T-helper 1 cell (primary cell): ENCODE measurements around the gene NAT8.
A peak's percentile ranks its signal among the peaks of the same experiment; 100 is the strongest.
"Not testable (repeated sequence)": the region's sequence is repeated elsewhere in the genome, so short reads cannot be mapped to it uniquely, and the experiment has no call there.

Experiments
- DNase-seq, 5 donors: peaks; one replicate each; pipeline ENCODE4 v3.0.0-alpha.2; 2012 to 2020

The NAT8 gene

DNA sequence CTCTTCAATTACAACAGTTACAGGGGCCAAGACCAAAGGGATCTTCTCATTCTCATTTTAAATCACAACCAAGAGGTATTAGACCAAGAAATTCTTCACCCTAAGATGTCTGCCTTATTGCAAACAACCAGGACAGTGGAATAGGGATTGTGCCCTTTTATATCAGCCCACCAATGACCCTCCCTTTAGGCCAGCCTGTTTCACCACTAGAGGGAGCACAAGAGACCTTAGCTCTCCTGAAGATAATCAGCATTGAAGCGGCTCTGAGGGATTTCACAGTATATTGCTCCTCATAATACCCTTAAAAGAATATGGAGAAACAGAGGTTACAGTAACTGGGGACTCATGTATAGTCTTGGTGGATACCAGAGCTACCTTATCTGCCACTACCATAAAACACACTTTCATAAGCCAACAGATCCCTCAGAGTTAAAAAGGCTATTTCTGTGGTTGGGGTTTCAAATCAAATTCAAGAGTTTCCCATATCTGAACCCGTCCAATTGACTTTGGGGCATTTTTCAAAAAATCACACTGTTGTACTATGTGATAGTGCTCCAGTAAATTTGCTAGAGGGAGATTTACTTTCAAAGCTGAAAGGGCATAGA, 11.5 kb downstream of the NAT8 start:
- DNase-seq = not testable (repeated sequence)

GRCh38 chr2:73628493-73628892, 13.7 kb downstream of the NAT8 start:
- DNase-seq = not testable (repeated sequence)

GRCh38 chr2:73626237-73626636, 16.0 kb downstream of the NAT8 start:
- not testable (repeated sequence) for DNase-seq

DNA sequence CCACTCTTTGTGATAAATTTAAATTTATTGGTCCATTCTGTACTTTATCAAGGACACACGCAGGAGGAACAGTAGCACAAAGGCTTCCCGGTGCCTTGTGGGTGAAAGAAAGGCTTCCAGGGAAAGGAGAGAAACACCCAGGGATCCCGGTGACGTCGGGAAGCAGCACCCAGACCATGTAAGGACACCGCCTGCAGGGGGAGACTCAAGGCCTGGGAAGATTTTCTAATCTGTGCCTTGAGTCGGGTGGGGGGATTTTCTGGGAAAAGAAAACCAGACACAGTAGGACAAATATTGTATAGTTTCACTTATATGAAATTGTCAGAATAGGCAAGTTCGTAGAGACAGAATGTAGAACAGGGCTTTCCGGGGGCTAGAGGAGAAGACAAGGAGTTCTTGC, 17.6 kb downstream of the NAT8 start:
- not testable (repeated sequence) for DNase-seq

GRCh38 chr2:73624036-73624435, 18.2 kb downstream of the NAT8 start:
- DNase-seq = not testable (repeated sequence)

DNA sequence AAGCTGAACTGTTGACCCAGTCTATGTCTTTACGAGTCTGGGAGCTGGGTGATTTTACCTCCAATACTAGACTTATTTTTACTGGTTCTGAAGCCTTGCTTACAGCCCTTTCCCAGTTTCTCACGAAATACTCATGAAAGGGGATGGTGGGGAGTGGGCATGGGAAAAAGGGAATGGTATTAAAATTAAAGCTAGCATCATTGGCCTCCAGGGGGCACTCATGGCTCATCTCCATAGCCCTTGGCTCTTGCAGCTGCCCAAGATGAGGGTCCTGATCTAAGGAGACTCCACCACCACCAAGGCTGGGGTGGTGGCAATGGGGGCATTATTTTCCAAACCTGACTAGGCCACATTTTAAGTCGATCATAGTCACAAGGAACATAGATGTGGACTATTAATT, 22.3 kb downstream of the NAT8 start:
- not testable (repeated sequence) for DNase-seq

GRCh38 chr2:73614997-73615396, 27.2 kb downstream of the NAT8 start:
- no peak for DNase-seq

GRCh38 chr2:73614105-73614504, 28.1 kb downstream of the NAT8 start:
- peak in 1 of 5 donors; percentile 4 for DNase-seq

DNA sequence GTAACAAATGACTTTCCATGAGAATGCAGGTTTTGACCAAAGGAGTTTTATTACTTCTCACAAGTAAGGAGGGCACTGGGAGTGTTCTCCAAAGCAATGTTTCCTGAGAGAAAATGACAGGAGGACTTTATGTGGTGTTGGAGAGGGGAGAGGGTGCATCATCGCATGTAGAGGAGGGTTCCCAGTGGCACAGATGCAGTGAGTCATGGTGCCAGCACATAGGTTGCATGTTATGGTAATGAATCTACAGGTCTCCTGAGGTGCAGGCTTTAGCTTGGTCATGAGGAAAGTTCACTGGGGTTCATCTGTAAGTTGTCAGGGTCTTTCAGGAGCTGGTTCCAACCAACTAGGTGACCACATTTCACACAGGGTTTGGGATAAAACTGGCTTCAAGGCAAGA, 30.4 kb downstream of the NAT8 start:
- DNase-seq = no peak

DNA sequence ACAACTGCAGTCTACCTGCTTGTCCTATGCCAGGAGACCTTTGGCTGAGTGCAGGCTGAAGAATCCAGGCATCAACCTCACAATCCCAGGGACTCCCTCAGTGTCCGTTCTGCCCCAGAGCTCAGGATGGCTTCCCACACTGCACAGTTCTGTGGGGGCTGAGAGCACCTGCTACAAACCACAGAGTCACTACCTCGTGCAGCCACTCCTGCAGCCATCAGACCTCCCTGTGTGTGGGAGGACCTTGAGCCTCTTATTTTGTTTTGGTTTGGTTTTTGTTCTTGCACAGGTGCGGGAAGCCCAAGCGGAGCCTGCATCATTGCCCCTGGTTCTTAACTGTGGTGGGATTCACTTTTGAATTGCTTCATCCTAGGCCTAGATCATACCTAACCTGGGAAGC, 31.0 kb downstream of the NAT8 start:
- no peak for DNase-seq

GRCh38 chr2:73610111-73610510, 32.1 kb downstream of the NAT8 start:
- DNase-seq = no peak

DNA sequence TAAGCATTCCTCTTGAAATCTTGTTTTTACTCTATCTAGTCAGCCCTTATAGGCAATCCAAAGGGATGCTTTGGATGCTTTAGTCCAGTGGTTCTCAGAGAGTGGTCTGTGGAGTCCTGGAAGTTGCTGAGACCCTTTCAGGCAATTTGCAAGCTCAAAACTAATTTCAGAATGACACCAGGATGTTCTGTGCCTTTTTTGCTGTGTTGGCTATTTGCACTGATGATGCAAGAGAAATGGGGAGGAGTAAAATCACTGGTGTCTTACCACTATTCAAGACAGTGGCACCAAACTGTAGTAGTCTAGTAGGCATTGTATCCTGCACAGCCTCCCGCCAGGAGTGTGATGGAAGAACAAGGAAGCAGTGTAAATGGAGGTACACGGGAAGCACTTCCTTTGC, 37.6 kb downstream of the NAT8 start:
- not testable (repeated sequence) for DNase-seq

DNA sequence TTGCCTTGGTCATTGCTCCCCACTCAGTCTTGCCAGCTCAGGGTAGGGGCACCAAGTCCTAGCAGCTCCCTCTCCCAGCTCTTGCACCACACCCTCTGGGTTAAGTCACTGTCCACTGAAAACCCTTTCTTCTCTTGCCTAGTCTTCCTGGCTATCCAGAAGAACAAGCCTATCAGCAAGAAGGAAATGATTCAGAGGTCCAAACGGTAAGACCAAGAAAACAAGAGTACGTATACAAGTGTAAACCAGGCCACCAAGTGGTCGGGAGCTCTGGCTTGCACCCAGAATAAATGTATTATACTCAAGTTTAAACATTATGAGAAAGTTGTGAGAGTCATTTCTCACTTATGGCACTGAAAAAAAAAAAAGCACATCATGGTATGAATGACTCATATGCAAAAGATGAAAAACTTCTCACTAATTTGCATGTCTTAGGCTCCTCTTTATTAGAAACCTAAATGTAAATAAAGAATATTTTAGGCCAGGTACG, 39.1 kb downstream of the NAT8 start:
- DNase-seq = peak in 1 of 5 donors; percentile 14

GRCh38 chr2:73601780-73602179, 40.4 kb downstream of the NAT8 start:
- no peak for DNase-seq

GRCh38 chr2:73594251-73594650, 48.0 kb downstream of the NAT8 start:
- no peak for DNase-seq

DNA sequence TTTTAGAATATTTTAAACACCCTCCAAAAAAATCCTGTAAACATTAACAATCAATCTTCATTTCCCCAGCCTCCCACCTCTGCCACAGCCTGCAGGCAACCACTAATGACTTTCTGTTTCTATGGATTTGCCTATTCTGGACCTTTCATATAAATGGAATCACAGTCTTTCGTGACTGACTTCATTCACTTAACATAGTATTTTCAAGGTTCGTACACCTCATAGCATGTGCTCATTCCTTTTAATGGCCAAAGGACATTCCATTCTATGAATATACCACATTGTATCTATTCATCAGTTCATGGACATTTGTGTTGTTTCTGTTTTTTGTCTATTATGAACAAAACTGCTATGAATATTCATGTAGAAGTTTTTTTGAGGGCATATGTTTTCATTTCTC, 48.5 kb downstream of the NAT8 start:
- DNase-seq = no peak
